DOHH2 (cell line): Measurements from ENCODE around the gene SLC29A4.

ENCODE experiments used
- H3F3A ChIP-seq: fragments of 200-600 bp; sonication (generic), shearing (Covaris generic); 2 replicates; pipeline ENCODE4 v1.6.0; 2016; ENCODE audit warnings: antibody characterized with exemption, mild to moderate bottlenecking; ENCODE audit not compliant: control insufficient read depth, insufficient read depth
- H3K27ac ChIP-seq: fragments of 200-600 bp; sonication (generic); 2 replicates; pipeline ENCODE4 v1.5.1; 2014; ENCODE audit warnings: low read depth, mild to moderate bottlenecking, low read length, moderate library complexity
- H3K27me3 ChIP-seq: fragments of 200-600 bp; sonication (generic); 2 replicates; pipeline ENCODE4 v1.6.1; 2014; ENCODE audit warnings: mild to moderate bottlenecking, low read length, mixed read lengths; ENCODE audit not compliant: control insufficient read depth
- H3K36me3 ChIP-seq: fragments of 200-600 bp; sonication (generic); 2 replicates; pipeline ENCODE4 v1.6.1; 2014; ENCODE audit warnings: mild to moderate bottlenecking, low read length, moderate library complexity, mixed read lengths; ENCODE audit not compliant: control insufficient read depth
- H3K4me1 ChIP-seq: fragments of 200-600 bp; sonication (generic); 2 replicates; pipeline ENCODE4 v1.6.1; 2014; ENCODE audit warnings: mild to moderate bottlenecking, low read length, mixed read lengths; ENCODE audit not compliant: control insufficient read depth
- H3K4me2 ChIP-seq: fragments of 200-600 bp; sonication (generic); 2 replicates; pipeline ENCODE4 v1.6.0; 2014; ENCODE audit warnings: mild to moderate bottlenecking, low read length, moderate library complexity
- H3K4me3 ChIP-seq: fragments of 200-600 bp; sonication (generic); 2 replicates; pipeline ENCODE4 v1.5.1; 2014; ENCODE audit warnings: mild to moderate bottlenecking, low read length, mixed read lengths
- H3K79me2 ChIP-seq: fragments of 200-600 bp; sonication (generic); 2 replicates; pipeline ENCODE4 v1.6.1; 2014; ENCODE audit warnings: mild to moderate bottlenecking, low read length, mixed read lengths; ENCODE audit not compliant: control insufficient read depth
- H3K9me2 ChIP-seq: fragments of 200-600 bp; sonication (generic); replicated peaks from 2 replicates; pipeline ENCODE4 v1.6.1; 2014; ENCODE audit warnings: mild to moderate bottlenecking, low read length, mixed read lengths; ENCODE audit not compliant: control insufficient read depth
- H3K9me3 ChIP-seq: fragments of 200-600 bp; sonication (generic); 2 replicates; pipeline ENCODE4 v1.6.1; 2014; ENCODE audit warnings: antibody characterized with exemption, low read length, mixed read lengths; ENCODE audit not compliant: control insufficient read depth, insufficient read depth
- H4K20me1 ChIP-seq: fragments of 200-600 bp; sonication (generic); 2 replicates; pipeline ENCODE4 v1.6.0; 2014; ENCODE audit warnings: low read depth, mild to moderate bottlenecking, antibody characterized with exemption, low read length, moderate library complexity; ENCODE audit not compliant: control insufficient read depth, insufficient read depth
- CTCF ChIP-seq: fragments of 200-600 bp; sonication (generic); IDR thresholded peaks from one replicate; pipeline ENCODE4 v1.5.1; 2014; ENCODE audit warnings: antibody characterized with exemption, mild to moderate bottlenecking, low read depth, low read length; ENCODE audit not compliant: poor library complexity, severe bottlenecking
- EZH2phosphoT487 ChIP-seq: fragments of 200-600 bp; sonication (generic); IDR thresholded peaks from 2 replicates; pipeline ENCODE4 v1.6.1; 2017; ENCODE audit warnings: borderline replicate concordance, mild to moderate bottlenecking, antibody characterized with exemption, low read length, moderate library complexity, mixed read lengths

Gene SLC29A4

GRCh38 chr7:5339955-5340354 is 57.2 kb downstream of the SLC29A4 start:
- Histone ChIP-seq H3K4me1 (no peaks in the 10 kb centered on the region), H3K9me3 (no peaks in the 10 kb centered on the region), H3K27me3 (no peaks in the 10 kb centered on the region), H3K79me2 (no peaks in the 10 kb centered on the region), H4K20me1 (no peaks in the 10 kb centered on the region), H3K4me2 (no peak overlapping the region), H3F3A (no peaks in the 10 kb centered on the region), H3K4me3 (no peak overlapping the region), H3K27ac (no peak overlapping the region), H3K36me3 (peaks cover 13% of the 10 kb centered on the region; the same call in 1 of the 2 replicates), H3K9me2 (no peaks in the 10 kb centered on the region)
- TF ChIP-seq EZH2phosphoT487 (no peak), CTCF (no peak)

- Histone ChIP-seq H3K27ac (no peak overlapping the region), H3K4me2 (no peak overlapping the region), H3K4me3 (no peak overlapping the region), H4K20me1 (no peaks in the 10 kb centered on the region), H3K36me3 (peaks cover 13% of the 10 kb centered on the region; the same call in 1 of the 2 replicates), H3K79me2 (no peaks in the 10 kb centered on the region), H3K4me1 (no peaks in the 10 kb centered on the region), H3K9me3 (no peaks in the 10 kb centered on the region), H3K27me3 (no peaks in the 10 kb centered on the region), H3K9me2 (no peaks in the 10 kb centered on the region), H3F3A (no peaks in the 10 kb centered on the region)
- TF ChIP-seq CTCF: no peak
- no peak for TF ChIP-seq EZH2phosphoT487
These were observed 59.9 kb downstream of the SLC29A4 start for GRCh38 chr7:5342631-5343030.

GRCh38 chr7:5343884-5344283 is 61.1 kb downstream of the SLC29A4 start:
- Histone ChIP-seq H3K9me2 (no peaks in the 10 kb centered on the region), H3F3A (no peaks in the 10 kb centered on the region), H3K4me3 (no peak overlapping the region), H3K4me1 (no peaks in the 10 kb centered on the region), H3K9me3 (no peaks in the 10 kb centered on the region), H3K27ac (no peak overlapping the region), H3K27me3 (no peaks in the 10 kb centered on the region), H4K20me1 (no peaks in the 10 kb centered on the region), H3K36me3 (peaks cover 13% of the 10 kb centered on the region; the same call in 1 of the 2 replicates), H3K79me2 (no peaks in the 10 kb centered on the region), H3K4me2 (no peak overlapping the region)
- TF ChIP-seq CTCF (no peak), EZH2phosphoT487 (no peak)
